HG02642 (cell line): ENCODE measurements around the gene RFX2.
"Not testable (repeated sequence)": the region's sequence is repeated elsewhere in the genome, so short reads cannot be mapped to it uniquely, and the experiment has no call there.

Experiments
- ATAC-seq: cut with Tn5 transposase; IDR thresholded peaks from one replicate; pipeline ENCODE4 v1.9.1; 2021; ENCODE audit warnings: mild to moderate bottlenecking; ENCODE audit not compliant: unreplicated experiment, poor library complexity

Gene RFX2

DNA sequence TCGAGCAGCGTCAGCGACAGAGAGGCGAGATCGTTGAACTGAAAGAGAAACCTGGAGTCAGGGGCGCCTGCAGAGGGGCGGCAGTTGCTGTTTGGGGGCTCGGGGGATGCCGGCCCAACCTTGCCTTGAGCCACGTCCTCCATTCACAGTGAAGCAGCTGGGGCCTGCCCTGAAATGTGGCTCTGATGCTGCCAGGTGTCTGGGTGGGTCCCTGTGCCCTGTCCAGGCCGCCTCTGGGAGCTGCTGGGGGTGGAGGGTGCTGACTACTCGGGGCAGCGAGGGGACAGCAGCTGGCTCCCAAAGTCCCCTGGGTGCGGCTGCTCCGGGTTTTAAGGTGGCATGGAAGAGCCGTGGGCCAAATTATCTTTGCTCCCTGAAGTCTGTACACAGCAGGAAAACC lies 114.7 kb downstream of the RFX2 start:
- no peak for ATAC-seq

DNA sequence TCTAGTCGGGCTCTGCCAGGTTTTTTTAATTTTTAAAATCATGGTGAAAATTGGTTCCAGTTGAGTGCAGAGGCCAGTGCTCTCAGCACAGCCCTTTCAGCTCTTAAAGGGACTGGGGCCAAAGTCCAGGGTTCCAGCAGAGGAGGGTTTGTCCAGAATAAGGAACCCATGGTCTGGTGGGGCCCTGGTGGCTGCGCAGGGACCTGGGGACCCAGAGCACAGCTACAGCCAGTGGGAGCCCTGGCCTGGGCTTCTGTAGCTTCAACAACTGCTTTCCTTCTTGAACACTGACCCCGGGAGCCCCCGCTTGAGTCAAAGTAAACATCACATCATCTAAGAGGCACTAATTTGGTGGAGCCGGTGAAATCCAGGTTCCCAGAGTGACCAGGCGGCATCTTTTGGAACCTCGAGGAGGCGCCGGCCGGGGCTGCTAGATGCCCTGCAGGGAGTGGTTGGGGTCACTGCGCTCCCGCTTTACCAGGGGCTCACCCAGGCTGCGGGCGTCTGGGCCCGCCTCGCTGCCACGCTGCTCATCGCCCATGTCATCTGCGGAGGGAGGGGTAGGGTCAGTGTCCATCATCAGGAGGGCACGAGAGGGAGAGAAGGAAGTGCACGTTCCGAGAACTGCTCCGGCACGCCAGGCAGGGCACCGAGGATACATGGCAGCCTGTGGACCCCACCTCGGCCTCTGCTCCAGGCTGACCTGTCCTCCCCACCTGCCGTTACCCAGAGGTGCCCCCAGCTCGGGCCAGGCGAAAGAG lies 115.7 kb downstream of the RFX2 start:
- ATAC-seq: no peak

DNA sequence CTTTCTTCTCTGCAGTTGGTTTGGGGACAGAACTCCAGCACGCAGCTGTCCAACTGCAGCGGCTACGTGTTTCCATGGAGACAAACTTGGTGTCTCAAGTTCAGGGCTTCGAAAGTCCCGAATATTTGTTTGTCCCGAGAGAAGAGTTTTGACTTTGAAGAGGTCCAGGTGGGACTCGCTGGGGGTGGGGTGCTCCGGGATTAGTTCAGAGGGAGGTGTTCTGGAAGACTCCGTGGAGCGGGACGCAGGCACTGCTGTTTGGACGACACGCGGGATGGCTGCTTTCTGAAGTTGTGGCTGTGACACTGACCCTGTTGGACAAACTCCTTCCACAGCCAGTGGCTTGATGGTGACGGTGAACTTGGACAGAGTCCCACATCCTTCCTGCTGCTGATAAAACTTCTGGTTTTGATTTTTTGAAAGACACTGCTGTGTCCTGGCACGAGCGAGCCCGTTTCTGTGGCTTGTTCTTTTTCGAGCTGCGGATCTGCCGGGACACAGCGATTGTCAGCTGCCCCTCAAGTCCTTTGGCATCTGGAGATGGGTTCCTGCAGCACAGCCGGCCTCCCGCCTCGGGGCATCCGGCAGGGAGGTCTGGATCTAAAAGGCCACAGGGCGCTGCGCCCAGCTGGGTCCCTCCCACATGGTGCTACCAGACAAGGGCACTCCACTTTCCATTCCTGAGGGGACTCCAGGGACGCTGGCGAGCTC lies 116.5 kb downstream of the RFX2 start:
- no peak for ATAC-seq

DNA sequence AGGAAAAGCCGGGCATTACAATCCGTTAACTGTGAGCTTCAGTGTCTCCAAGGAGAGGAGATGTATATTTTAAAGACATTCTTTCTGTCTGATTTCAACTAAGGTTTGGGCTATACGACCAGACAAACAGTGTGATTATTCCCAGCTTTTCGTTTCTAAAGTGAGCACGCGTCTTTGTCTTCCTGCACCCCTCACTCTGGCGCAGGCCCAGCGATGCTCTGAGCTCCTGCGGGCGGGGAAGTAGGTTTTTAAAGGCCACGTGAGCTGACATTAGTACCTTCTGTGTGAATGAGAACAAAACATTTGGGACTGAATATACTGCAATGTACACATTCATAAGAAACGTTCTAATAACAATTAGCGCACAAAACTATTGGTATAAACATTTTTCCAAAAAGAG lies 117.1 kb downstream of the RFX2 start:
- ATAC-seq: no peak

DNA sequence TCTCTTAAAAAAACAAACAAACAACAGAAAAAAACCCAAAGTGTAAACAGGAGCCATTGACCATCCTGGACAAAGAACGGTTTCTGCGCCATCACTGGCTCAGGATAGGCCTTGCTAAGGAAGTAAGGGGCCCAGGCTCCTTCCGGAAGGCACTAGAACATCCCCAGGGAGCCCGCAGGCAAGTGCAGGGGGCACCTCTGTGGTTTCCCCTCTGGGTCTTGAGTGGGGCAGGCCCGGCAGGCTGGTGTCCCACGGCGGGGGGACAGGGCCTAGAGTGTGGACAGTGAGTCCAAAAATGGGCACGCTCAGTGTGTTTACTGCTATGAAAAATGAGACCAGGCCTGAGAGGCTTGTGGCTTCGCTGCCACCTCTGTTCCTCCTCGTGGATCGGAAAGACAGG lies 117.5 kb downstream of the RFX2 start:
- ATAC-seq: no peak

DNA sequence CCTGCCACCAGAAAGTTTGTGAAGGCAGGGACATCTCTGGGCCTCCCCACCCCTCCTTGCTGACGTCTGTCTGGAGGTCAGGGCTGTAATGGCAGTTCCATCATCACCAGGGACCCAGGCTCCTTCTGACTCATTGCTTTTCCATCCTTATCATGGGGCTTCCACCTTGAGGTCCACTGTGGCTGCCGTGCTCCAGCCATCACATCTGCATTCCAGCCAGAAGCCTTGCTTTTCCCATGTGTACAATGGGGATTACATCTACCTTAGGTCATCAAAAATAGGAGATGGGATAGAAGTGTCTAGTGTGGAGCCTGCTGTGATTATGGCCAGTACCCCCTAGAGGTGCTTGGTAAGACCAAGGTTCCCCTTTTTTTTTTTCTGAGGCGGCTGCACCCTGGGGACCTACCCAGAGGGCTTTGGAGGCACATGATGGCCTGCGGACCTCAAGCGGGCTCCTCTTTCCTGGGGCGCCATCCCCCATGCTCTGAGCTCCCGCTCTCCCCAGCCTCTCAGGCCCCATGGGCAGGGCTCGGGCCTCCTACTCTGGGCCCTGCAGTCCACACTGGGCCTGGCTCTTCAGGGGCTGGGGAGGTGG lies 119.0 kb downstream of the RFX2 start:
- no peak for ATAC-seq

DNA sequence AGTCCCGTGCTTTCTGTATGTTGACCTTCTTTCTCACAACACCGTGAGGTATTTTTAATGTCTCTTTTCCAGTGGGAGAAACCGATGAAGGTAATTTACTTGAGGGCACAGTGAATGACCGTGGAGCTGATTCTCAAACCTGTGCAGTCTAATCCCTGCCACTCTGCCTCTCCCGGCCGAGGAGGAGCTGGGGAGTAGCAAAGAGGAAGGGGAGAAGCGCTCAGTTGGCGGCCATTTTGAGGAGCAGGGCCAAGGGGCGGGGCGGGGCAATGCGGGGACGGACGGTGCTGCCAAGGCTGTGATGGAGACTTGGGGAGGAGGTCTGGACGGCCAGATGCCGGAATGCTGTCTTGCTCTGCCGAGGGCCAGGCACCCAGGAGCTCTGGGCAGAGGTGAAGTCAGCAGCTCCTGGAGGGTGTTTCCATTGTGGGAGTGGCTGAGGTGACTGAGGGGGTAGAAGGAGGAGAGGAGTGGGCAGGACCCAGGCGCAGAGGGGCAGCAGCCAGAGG lies 120.0 kb downstream of the RFX2 start:
- ATAC-seq: no peak

DNA sequence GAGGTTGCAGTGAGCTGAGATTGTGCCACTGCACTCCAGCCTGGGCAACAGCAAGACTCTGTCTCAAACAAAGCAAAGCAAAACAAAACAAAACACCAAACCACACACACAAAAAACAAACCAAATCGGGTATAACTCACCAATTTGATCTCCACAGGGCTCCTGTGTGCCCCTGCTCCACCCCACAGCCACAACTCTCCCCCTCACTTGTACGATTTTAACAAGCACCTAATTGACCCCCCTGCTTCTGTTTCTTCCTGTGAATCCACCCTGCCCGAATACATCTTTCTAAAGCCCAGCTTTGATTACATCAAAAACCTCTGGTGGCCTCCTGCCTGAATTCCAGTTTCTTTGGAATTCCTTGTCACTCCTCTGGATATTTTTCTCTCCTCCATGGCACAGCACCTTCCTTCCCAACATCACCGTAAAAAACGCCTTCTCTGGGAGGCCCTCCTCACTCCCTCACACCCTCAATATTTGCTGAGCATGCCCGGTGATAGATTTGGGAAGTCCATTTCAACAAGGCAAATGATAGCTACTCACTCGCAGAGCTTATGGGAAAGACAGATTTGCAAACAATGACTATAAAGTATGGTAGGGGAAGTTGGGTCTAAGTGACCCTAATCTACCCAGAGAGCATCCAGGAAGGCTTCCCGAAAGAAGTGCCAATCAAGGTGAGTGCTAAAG lies 120.8 kb downstream of the RFX2 start:
- no peak for ATAC-seq

DNA sequence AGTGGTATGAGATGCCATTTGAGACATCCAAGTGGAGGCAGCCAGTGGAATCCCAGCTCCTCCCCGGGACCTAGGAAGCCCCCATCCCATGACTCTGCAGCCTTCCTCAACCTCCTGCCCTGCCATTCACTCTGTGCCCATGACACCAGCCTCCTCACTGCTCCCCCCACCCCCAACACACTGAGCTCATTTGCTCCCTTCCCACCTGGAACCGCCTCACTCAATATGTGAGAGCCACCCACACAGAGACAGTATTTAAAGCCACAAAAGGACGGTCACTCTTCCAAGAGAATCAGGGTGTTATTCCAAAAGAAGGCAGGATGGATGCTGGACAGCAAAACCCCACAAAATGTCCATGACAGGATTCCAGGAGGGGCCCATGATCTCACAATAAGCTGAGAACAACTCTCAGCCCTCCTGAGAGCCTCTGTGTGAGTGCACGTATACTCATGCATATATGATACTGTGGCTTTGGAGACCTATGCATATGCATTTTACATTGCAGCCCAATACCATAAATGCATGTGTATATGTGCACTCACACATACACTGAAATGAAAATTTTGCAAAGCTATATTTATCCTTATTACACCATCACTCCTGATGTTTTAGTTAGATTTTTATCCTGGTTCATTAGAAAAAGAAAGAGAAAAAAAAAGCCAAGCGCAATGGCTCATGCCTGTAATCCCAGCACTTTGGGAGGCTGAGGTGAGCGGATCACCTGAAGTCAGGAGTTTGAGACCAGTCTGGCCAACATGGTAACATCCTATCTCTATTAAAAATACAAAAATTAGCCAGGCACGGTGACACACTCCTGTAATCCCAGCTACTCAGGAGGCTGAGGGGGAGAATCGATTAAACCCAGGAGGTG lies 121.5 kb downstream of the RFX2 start:
- ATAC-seq: no peak

- ATAC-seq: no peak
These were observed 123.1 kb downstream of the RFX2 start for GRCh38 chr19:5987077-5987818.

DNA sequence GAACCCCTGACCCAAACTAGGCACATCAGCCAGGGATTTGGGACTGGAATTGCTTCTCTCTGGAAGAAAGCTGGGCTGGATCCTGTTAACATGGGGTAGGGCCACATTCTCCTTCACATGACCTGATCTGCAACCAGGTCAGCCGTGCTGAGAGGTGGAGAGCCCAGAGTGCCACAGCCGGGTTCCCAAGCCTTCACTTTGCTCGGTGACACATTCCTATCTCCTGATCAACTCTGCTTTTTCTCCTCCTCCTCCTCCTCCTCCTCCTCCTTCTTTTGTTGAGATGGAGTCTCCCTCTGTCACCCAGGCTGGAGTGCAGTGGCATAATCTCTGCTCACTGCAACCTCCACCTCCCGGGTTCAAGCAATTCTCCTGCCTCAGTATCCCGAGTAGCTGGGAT lies 124.5 kb downstream of the RFX2 start:
- not testable (repeated sequence) for ATAC-seq

GRCh38 chr19:5985098-5985783 lies 125.1 kb downstream of the RFX2 start:
- no peak for ATAC-seq

- no peak for ATAC-seq
These were observed 125.7 kb downstream of the RFX2 start for GRCh38 chr19:5984600-5984999.

DNA sequence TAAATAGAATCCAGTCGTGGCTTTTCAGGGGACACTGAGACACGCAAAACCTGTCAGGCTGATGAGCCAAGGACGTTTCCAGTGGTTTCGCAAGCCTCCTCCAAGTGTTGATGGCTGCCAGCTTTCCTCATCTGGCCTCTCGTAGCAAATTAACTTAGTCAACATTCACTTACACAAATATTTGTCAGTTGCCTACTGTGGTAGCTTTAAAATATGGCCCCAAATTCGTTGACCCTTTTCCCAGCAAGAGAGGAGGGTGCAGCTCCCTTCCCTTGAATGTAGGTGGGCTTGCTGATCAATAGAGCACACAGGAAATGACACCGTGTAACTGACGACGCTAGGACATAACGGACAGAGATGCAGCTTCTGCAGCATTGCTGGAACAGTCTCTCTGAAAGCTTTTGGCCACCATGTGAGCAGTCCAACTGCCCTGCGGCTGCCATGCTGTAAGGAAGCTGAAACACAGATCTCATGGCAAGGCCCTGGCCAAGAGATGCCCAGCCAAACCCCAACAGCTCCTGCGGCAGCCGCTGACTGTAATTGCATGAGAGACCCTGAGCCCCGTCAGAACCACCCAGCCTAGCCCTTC lies 126.8 kb downstream of the RFX2 start:
- no peak for ATAC-seq

DNA sequence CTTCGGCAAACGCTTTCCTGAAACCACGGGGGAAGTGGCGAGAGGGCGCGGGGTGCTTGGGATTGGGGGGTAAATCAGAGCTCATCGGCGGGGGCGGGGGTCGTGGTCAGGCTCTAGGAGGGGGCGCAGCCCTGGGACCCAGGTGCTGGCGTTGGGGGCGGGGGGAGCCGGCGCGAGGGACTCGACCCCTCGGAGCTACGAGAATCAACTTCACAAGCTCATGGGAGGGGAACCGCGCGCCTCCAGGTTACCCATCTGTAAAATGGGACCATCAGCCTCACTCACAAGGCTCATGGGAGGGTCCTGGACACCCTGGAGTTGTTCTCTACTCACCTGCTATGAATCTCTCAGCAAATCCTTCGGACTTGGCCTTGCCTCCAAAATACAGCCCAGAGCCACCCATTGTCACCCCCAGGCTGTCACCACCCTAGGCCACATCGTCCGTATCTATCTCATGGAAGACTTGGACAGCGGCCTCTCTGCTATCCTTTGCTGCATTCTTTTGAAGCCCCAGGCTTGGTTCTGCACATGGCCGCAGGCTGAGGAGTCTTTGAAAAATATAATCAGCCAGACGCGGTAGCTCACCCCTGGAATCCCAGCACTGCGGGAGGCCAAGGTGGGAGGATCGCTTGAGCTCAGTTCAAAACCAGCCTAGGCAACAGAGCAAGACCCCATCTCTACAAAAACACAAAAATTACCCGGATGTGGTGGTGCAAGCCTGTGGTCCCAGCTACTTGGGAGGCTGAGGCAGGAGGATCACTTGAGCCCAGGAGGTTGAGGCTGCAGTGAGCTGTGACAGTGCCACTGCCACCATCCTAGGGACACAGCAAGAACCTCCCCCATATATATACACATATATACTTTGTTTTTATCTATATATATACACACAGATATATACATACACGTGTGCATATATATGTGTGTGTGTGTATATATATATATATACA lies 131.4 kb downstream of the RFX2 start:
- no peak for ATAC-seq

GRCh38 chr19:5977785-5978605 lies 132.3 kb downstream of the RFX2 start, which contains the start of gene RANBP3:
RANBP3 (minus strand) TSS chr19:5978140; CDS start chr19:5978082, 58 bp downstream.
- peak; percentile 94 for ATAC-seq
